Renal cortex interstitium (tissue), 11 donors: ENCODE results near the gene CYP19A1. TPM values are rescaled to one million over a fixed set of nuclear protein-coding genes. Genes with fewer than 3 reads are reported as not detected.
A peak's percentile ranks its signal among the peaks of the same experiment; 100 is the strongest.
"Not testable (repeated sequence)": the region's sequence is repeated elsewhere in the genome, so short reads cannot be mapped to it uniquely, and the experiment has no call there.

Experiments used
- DNase-seq, 11 donors: peaks; one replicate each; pipeline ENCODE4 v3.0.0-alpha.2; 2013; ENCODE audit warnings: low read depth in 9 of 11, low spot score in 4 of 11; ENCODE audit errors: extremely low read depth in 1 of 11
- polyA plus RNA-seq, 3 donors: library from polyadenylated mRNA; unstranded; fragments of 120-200 nt; gene quantifications; one replicate each; pipeline ENCODE4 v1.2.1, GENCODE V29; 2013; ENCODE audit not compliant: insufficient read length in 3 of 3

CYP19A1 gene
- polyA plus RNA-seq, 3 donors: 0.37 TPM; not detected in 2

DNA sequence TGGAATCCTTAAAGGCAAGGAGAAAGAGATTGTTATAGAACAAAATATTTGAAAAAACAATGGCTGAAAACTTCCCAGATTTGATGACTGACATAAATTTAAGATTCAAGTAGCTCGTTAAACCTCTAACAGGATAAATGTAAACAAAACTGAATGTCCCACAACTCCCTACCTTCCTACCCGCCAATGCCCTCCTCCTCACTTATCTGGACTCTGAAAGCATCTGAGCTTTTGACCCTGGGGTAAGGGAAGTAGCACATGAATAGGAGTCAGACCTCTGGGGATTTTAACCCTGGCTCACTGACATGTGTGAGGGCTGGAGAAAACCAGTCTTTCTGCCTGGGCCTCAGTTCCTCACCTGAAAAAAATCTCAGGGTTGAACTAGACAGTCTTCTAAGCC is 26.9 kb downstream of the CYP19A1 start:
- no peak for DNase-seq

DNA sequence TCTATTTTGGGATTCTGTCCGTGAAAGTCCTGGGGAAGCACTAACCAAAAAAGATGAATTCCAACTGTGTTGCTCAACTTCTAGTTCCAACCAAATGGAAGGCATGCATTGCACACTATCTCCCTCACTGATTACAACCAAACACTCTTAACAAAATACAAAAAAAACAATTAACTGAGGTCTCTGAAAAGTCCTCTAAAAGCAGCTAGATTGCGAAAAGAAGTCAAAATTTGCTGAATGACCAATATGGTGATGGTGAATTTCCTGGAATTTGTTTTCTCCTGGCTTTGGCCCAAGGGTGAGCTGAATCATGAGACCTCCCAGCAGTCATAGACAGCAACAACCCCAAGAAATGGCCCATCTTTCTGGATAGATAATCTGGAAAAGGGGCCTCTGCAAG is 28.3 kb downstream of the CYP19A1 start:
- no peak for DNase-seq

DNA sequence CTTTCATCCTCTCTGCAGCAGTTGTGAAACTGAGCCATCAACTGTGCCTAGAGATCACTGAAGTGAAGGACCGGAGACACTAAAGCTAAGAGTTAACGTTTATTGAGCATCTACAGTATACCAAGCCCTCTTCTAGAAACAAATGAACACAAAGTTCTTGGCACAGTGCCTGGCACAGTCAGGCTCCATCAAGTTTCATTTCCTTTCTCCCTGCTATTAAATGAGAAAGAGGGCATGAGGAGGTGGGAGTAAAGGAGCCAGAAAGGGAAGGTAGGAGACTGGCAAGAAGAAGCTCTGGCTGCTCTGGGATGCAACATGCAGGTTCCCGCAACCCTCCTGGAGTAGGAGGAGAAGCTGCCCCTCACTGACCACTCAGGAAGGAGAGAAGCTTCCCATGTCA is 30.6 kb downstream of the CYP19A1 start:
- DNase-seq: no peak

DNA sequence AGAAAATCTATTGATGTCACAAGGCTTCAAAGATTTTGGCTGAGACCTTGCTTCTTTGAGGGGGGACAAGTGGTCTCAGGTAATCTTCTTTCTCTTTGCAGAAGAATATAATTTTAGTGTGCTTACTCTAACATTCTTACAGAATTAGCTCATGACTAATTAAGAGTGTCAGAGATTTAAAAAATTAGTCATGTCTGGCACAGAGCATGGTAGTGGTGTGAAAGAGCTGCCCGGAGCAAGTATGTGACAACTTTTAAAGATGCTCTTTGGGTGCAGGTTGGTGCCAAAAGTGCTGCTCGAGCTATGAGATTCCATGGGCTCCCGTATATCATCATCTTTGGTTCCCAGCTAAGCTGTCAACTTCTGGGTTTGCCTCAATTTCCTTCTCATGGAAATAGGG is 31.1 kb downstream of the CYP19A1 start:
- DNase-seq: no peak

DNA sequence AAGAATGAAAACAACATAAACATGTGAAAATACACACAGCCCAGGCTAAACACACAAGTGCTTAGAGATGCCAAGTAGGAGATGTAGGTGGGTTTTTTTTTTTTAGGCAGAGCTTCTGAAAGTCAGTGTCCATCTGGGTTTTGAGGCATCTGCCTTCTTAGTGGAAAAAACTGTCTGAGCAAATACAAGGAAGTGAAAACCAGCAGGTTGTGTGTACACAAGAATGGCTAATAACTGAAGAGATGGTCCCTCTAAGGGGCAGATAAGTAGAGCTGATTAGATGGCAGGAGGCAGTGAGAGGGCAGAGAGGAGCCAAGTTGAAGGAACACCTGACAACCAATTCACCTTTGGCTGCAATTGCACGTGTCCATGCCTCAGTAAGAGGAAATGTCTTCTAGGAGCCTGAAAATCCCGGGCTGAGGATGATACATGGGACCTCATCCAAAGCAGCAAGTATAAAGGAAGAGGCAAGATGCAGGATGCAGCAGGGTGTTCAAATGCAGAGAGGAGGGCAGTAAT is 34.9 kb downstream of the CYP19A1 start:
- DNase-seq: no peak

DNA sequence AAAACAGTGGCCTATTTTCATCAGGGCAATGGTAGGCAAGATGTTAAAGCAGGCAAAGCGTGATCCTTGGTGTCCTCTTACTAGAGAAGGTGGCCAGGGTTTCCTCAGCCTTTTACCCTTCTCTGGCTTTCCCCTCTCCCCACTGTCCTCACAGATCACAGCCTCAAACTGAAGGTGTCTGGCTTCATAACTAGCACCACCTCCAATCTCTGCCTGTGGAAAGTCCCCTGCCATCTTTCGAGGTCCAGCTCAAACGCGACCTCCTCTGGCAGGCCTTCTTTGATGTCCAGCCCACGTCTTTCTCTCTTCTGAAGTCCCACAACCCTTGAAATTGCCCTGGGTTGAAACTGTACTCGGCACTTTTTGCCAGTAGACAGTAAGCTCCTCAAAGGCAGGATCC is 35.9 kb downstream of the CYP19A1 start:
- DNase-seq: no peak

DNA sequence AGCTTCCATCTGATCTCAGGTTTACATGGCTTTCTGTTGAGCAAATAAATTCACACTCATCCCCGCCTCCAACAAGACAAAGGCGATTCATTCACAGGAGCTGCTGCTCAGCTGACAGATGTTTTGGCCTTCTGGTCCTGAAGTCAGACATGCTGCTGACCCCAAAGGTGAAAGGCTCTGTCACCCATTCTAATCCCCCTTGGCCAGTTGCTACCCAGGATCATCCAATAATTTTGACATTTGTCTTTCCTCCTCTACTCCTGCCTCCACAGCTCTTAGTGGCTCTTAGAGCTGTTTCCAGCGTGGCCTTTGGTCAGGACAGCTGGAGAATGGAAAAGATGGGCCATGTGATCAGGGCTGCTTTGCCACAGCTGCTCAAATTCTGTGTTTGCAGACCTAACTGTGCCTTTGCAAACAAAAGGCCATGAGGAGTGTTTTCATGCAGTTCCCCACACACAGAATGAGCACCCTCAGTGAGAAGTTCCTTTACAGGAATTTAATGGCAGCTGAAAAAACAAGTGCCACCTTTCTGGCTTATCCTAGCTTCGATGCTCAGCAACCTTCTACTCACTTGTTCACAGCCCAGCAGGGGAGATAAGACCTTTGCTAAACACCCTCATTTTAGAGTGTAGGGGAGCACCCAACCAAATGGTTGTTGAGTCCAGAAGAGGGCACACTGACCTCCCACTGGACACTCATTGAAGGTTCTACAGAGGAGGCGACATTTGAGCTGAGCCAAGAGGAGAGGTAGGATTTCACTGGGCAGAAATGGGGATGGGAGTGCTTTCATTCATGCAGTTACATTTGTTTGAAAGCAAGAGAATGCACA is 39.0 kb downstream of the CYP19A1 start:
- DNase-seq: no peak

GRCh38 chr15:51298620-51299019 is 39.8 kb downstream of the CYP19A1 start:
- peak in 4 of 11 donors; percentile 37 to 44 (median 42) for DNase-seq

GRCh38 chr15:51290720-51291119 is 47.7 kb downstream of the CYP19A1 start:
- no peak for DNase-seq

- no peak for DNase-seq
Measured at GRCh38 chr15:51289290-51289689, 49.1 kb downstream of the CYP19A1 start.

DNA sequence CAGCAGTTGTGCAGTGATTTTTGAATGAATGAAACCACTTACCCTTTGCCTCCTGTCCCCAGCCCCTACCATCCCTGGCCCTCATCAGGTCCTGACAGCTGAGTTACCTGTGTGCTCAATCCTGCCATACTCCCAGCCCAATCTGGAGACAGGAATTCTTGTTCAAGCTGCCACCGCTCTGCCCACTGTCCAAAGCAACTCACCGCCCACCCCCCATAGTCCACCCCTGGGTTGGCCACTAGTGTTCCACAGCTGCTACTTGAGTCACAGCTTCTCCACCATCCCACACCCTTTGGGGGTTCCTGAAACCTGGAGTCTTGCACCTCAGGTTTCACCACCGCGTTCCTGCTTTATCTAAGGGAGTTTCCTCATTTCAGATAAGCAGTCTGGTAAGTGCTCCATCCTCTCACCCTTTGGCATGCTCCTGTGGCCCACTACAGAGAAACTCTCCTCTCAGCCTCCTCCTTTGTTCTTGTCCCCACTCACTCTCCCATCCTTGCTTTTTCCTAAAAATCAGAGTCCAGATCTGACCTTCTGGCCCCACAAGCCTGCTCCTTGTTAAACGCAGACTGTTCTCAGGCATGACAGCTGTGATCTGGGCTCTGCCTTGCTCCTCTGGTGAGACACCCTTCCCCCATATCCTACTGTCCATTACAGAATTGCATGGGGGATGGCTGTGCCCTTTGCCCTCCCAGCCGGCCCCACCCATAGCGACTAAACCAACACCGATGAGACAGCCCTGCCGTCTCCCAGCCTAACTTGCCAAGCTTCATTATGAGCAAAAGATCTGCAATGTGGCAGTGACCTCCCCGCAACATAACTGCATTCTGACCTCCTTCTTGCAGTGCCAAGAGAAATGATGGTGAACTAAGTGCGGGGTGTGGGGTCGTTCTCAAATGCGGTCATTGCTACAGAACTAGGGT is 50.0 kb downstream of the CYP19A1 start:
- no peak for DNase-seq

GRCh38 chr15:51286816-51287215 is 51.6 kb downstream of the CYP19A1 start:
- no peak for DNase-seq

- DNase-seq: no peak
Measured at GRCh38 chr15:51285399-51285798, 53.0 kb downstream of the CYP19A1 start.

- no peak for DNase-seq
Measured at GRCh38 chr15:51284871-51285270, 53.5 kb downstream of the CYP19A1 start.

DNA sequence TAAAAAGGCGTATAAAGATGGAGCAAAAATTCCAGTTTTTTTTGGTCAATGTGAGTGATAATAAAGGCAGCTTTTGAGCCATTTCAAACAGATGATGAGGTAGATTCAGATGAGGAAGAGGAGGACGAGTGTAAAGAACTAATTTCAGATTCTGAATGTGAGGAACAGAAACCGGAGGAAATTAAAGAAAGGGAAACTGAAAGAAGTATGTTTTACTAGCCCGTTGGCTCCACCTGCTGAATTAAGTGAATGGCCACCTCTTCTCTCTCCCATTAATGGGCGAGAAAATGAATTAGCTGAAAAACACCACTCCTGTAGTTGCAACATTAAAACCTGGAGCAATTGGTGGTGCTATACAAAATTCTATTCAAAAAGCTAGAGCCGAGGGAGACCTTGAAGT is 55.4 kb downstream of the CYP19A1 start:
- DNase-seq: no peak

- DNase-seq: not testable (repeated sequence)
Measured at GRCh38 chr15:51282241-51282640, 56.2 kb downstream of the CYP19A1 start.

DNA sequence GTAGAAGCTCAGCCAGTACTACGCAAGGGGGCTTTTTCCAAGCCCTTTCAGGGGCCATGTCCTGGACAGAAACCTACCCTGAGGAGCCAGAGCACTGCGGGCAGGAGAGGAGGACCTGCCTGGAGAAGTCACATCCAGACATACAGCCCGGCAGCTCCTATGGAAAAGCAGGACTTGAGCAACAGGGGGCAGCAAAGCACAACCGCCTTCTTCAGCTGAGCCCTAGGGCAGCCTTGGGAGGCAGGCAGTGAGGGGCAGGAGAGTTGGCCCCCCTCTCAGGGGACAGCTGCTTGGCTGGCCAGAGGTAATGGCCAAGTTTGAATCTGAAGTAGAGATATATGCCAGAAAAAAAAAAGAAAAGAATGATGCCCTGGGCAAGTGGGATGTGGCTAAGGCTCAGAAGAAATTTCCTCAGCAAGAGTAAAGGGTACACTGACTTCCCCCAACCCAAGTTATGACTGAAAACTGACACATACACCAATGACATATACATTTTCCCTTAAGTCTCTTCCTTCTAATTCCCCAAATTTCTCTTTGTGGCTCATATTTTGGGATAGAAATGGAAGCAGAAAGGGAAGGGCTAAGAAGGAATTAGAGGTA is 56.9 kb downstream of the CYP19A1 start:
- DNase-seq: peak in 3 of 11 donors; percentile 36 to 45 (median 37)

- DNase-seq: no peak
Measured at GRCh38 chr15:51280838-51281237, 57.6 kb downstream of the CYP19A1 start.

- no peak for DNase-seq
Measured at GRCh38 chr15:51279391-51279790, 59.0 kb downstream of the CYP19A1 start.
